NCI-H1436 (cell line): ENCODE data around the gene MAP1A.

ENCODE experiments used
- DNase-seq: peaks from one replicate; lab custom pipeline; 2025; lab: John Stamatoyannopoulos, UW

Gene MAP1A

GRCh38 chr15:43517354-43518196 is at the start of gene MAP1A:
MAP1A (plus strand) TSS chr15:43517608; CDS start chr15:43521474, 3,866 bp downstream.
- DNase-seq, result peak; percentile 76

- no peak for DNase-seq
These were observed 47.5 kb upstream of the MAP1A start for GRCh38 chr15:43469867-43470266.

GRCh38 chr15:43471975-43472374 is 45.4 kb upstream of the MAP1A start:
- DNase-seq, result no peak

GRCh38 chr15:43473885-43474284 is 43.5 kb upstream of the MAP1A start:
- no peak for DNase-seq

GRCh38 chr15:43483297-43484128 is 33.9 kb upstream of the MAP1A start:
- no peak for DNase-seq

- DNase-seq, result no peak
These were observed 33.0 kb upstream of the MAP1A start for GRCh38 chr15:43484455-43484854.

- DNase-seq, result no peak
These were observed 30.0 kb upstream of the MAP1A start for GRCh38 chr15:43487271-43487895.

GRCh38 chr15:43488790-43489189 is 28.6 kb upstream of the MAP1A start:
- DNase-seq, result no peak

- no peak for DNase-seq
These were observed 28.2 kb upstream of the MAP1A start for GRCh38 chr15:43489191-43489590.

GRCh38 chr15:43492266-43492665 is 25.1 kb upstream of the MAP1A start:
- DNase-seq, result no peak

GRCh38 chr15:43492673-43493601 is 24.5 kb upstream of the MAP1A start, which contains the start of gene TP53BP1:
TP53BP1 (minus strand) TSS chr15:43493156; CDS start chr15:43493043, 113 bp downstream.
- DNase-seq, result peak; percentile 95

GRCh38 chr15:43493703-43494472 is 23.5 kb upstream of the MAP1A start:
- DNase-seq, result no peak

- DNase-seq, result no peak
These were observed 18.4 kb upstream of the MAP1A start for GRCh38 chr15:43498990-43499389.

- no peak for DNase-seq
These were observed 17.8 kb upstream of the MAP1A start for GRCh38 chr15:43499635-43500034.

- DNase-seq, result no peak
These were observed 11.7 kb upstream of the MAP1A start for GRCh38 chr15:43505738-43506137.

GRCh38 chr15:43508421-43508820 is 9.0 kb upstream of the MAP1A start:
- no peak for DNase-seq

- DNase-seq, result no peak
These were observed 8.3 kb upstream of the MAP1A start for GRCh38 chr15:43508991-43509659.

- no peak for DNase-seq
These were observed 7.7 kb upstream of the MAP1A start for GRCh38 chr15:43509660-43510199.

GRCh38 chr15:43510200-43511011 is 7.0 kb upstream of the MAP1A start:
- DNase-seq, result peak; percentile 99
